GM03348 (cell line): ENCODE results near the gene FAM13A.
"Not testable (repeated sequence)": the region's sequence is repeated elsewhere in the genome, so short reads cannot be mapped to it uniquely, and the experiment has no call there.

Experiments
- DNase-seq: peaks from one replicate; pipeline ENCODE4 v3.0.0; 2012; ENCODE audit warnings: low spot score

The FAM13A gene

GRCh38 chr4:88900432-88900831, 156.6 kb downstream of the FAM13A start:
- no peak for DNase-seq

- no peak for DNase-seq
These were observed 159.2 kb downstream of the FAM13A start for GRCh38 chr4:88897752-88898151.

GRCh38 chr4:88897180-88897579, 159.8 kb downstream of the FAM13A start:
- no peak for DNase-seq

- no peak for DNase-seq
These were observed 163.0 kb downstream of the FAM13A start for GRCh38 chr4:88893961-88894360.

- no peak for DNase-seq
These were observed 164.3 kb downstream of the FAM13A start for GRCh38 chr4:88892646-88893045.

GRCh38 chr4:88891636-88892035, 165.3 kb downstream of the FAM13A start:
- DNase-seq = no peak

- DNase-seq = not testable (repeated sequence)
These were observed 169.6 kb downstream of the FAM13A start for GRCh38 chr4:88887409-88887808.

- no peak for DNase-seq
These were observed 175.8 kb downstream of the FAM13A start for GRCh38 chr4:88881227-88881569.

- DNase-seq = no peak
These were observed 176.3 kb downstream of the FAM13A start for GRCh38 chr4:88880501-88881226.

- no peak for DNase-seq
These were observed 177.0 kb downstream of the FAM13A start for GRCh38 chr4:88879991-88880390.

- DNase-seq = no peak
These were observed 178.3 kb downstream of the FAM13A start for GRCh38 chr4:88878642-88879041.

GRCh38 chr4:88870428-88870827, 186.6 kb downstream of the FAM13A start:
- no peak for DNase-seq

GRCh38 chr4:88868510-88868909, 188.5 kb downstream of the FAM13A start:
- no peak for DNase-seq

GRCh38 chr4:88866862-88867550, 190.0 kb downstream of the FAM13A start:
- DNase-seq = no peak

- DNase-seq = no peak
These were observed 191.5 kb downstream of the FAM13A start for GRCh38 chr4:88865466-88865865.

- DNase-seq = no peak
These were observed 191.9 kb downstream of the FAM13A start for GRCh38 chr4:88865046-88865445.

GRCh38 chr4:88860586-88860985, 196.4 kb downstream of the FAM13A start:
- DNase-seq = no peak

GRCh38 chr4:88859191-88859812, 197.7 kb downstream of the FAM13A start:
- DNase-seq = no peak

- DNase-seq = no peak
These were observed 198.2 kb downstream of the FAM13A start for GRCh38 chr4:88858752-88859151.

GRCh38 chr4:88857588-88857987, 199.4 kb downstream of the FAM13A start:
- no peak for DNase-seq

- DNase-seq = no peak
These were observed 202.5 kb downstream of the FAM13A start for GRCh38 chr4:88854481-88854880.

GRCh38 chr4:88853583-88853982, 203.4 kb downstream of the FAM13A start:
- not testable (repeated sequence) for DNase-seq

GRCh38 chr4:88846206-88846790, 210.7 kb downstream of the FAM13A start:
- DNase-seq = no peak
